Kidney (tissue), 14 donors: Measurements from ENCODE around the gene NEUROD4. TPM values are rescaled to one million over a fixed set of nuclear protein-coding genes. Genes with fewer than 3 reads are reported as not detected.

Source experiments
- DNase-seq, 5 donors: peaks; one replicate each; pipeline ENCODE4 v3.0.0-alpha.2; 2013 to 2020
- FAIRE-seq: peaks from 2 replicates; lab custom pipeline; 2012; peaks lifted over from hg19 to GRCh38; lab: Jason Lieb, UNC
- H3K27ac ChIP-seq, 2 donors: one replicate each; pipeline ENCODE4 v1.7.0; 2013; ENCODE audit warnings: low read depth in 2 of 2, low read length in 2 of 2, inconsistent platforms in 1 of 2
- H3K27me3 ChIP-seq: one replicate; pipeline ENCODE4 v1.7.1; 2013; ENCODE audit warnings: low read length, inconsistent platforms; ENCODE audit not compliant: control insufficient read depth, insufficient read depth
- H3K36me3 ChIP-seq, 3 donors: one replicate each; pipeline versions ENCODE4 v1.7.0 to v1.7.1; 2013; ENCODE audit warnings: low read length in 3 of 3, control low read depth in 1 of 3, inconsistent platforms in 1 of 3; ENCODE audit not compliant: insufficient read depth in 3 of 3, control insufficient read depth in 2 of 3
- H3K4me1 ChIP-seq, 3 donors: one replicate each; pipeline versions ENCODE4 v1.7.0 to v1.7.1; 2013; ENCODE audit warnings: low read length in 3 of 3, inconsistent platforms in 1 of 3, low read depth in 1 of 3; ENCODE audit not compliant: control insufficient read depth in 2 of 3, insufficient read depth in 2 of 3
- H3K4me3 ChIP-seq, 3 donors: one replicate each; pipeline versions ENCODE4 v1.7.0 to v1.8.1; 2013; ENCODE audit warnings: low read length in 3 of 3, control low read depth in 1 of 3, inconsistent platforms in 1 of 3
- H3K9ac ChIP-seq, 3 donors: one replicate each; pipeline versions ENCODE4 v1.7.0 to v1.7.1; 2013; ENCODE audit warnings: low read length in 3 of 3, control low read depth in 1 of 3, inconsistent platforms in 1 of 3
- H3K9me3 ChIP-seq, 3 donors: one replicate each; pipeline versions ENCODE4 v1.7.0 to v1.7.1; 2013; ENCODE audit warnings: low read length in 3 of 3, control low read depth in 1 of 3, inconsistent platforms in 1 of 3; ENCODE audit not compliant: control insufficient read depth in 2 of 3, insufficient read depth in 1 of 3
- intact Hi-C: fragments of 100-400 bp; cut with DNase I; formaldehyde crosslinking; loops from one replicate; pipeline ENCODE4 v1.11.1; 2022
- polyA plus RNA-seq: library from polyadenylated mRNA; stranded (reverse); fragments of 350-450 nt; fragmentation: Illumina TruSeq; extraction: RNeasy Lipid Tissue Mini Kit (QIAGEN cat#74804); gene quantifications from one replicate; pipeline ENCODE4 v1.2.3, GENCODE V29; 2014; ENCODE audit warnings: low read depth, low replicate concordance; ENCODE audit not compliant: insufficient read depth
- total RNA-seq: library from RNA; stranded (reverse); fragmentation: NEBNext Ultra II Directional; extraction: Animal tissue kit (Norgen Biotek cat#: 25700); gene quantifications from one replicate; pipeline ENCODE4 v1.2.1, GENCODE V29; 2021
- TF ChIP-seq, protein P1 (sequence below): IDR thresholded peaks from 3 replicates; pipeline ENCODE4 v1.5.1; 2012; ENCODE audit warnings: mild to moderate bottlenecking, moderate library complexity, borderline replicate concordance; ENCODE audit not compliant: insufficient read depth; ENCODE audit errors: extremely low read depth
- donor health status: control.
- donor health status: control.
- donor health status: control.
- donor health status: control.
- donor health status: control.
- donor health status: DM: yes; HTN: yes; CAD: no.
- donor health status: Normal renal cell carcinoma (clear cell type).

The NEUROD4 gene
- total and polyA plus RNA-seq, 2 donors from 2014 or later, result not detected

DNA sequence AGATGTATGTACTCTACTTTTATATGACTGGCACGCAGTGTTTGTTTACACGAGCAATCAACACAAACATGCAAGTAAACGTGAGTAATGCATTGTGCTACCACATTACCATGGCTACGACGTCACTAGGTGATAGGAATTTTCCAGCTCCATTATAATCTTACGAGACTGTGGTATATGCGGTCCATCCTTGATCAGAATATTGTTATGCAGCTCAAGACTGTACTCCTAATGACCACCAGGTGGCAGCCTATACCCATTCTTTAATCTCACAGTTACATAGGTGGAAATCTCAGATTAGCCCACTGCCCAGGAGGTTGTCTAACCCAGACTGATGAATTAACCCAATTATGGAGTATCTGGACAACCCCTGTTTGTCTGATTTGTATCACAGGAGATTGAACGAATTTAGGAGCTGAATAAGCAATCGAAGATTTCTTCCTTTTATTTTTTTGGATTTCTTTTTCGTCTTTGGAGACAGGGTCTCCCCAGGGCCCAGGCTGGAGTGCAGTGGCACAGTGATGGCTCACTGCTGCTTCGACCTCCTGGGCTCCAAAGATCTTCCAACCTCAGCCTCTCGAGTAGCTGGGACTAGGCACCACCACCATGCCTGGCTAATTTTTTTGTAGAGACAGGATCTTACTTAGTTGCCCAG is 26.5 kb upstream of the NEUROD4 start:
- DNase-seq (peak in 4 of 5 donors; percentile 50 to 84 (median 65)), FAIRE-seq (peak; percentile 76)
- Histone ChIP-seq H3K27ac (no peak overlapping the region), H3K27me3 (no peaks in the 10 kb centered on the region), H3K4me1 (no peaks in the 10 kb centered on the region), H3K36me3 (no peaks in the 10 kb centered on the region), H3K9me3 (no peaks in the 10 kb centered on the region), H3K4me3 (no peak overlapping the region), H3K9ac (no peak overlapping the region)
- intact Hi-C loops, result loop anchor here (10.0 kb wide), 1 partner anchor 81 kb away; no protein-coding TSS in a partner anchor
- TF ChIP-seq, protein P1, sequence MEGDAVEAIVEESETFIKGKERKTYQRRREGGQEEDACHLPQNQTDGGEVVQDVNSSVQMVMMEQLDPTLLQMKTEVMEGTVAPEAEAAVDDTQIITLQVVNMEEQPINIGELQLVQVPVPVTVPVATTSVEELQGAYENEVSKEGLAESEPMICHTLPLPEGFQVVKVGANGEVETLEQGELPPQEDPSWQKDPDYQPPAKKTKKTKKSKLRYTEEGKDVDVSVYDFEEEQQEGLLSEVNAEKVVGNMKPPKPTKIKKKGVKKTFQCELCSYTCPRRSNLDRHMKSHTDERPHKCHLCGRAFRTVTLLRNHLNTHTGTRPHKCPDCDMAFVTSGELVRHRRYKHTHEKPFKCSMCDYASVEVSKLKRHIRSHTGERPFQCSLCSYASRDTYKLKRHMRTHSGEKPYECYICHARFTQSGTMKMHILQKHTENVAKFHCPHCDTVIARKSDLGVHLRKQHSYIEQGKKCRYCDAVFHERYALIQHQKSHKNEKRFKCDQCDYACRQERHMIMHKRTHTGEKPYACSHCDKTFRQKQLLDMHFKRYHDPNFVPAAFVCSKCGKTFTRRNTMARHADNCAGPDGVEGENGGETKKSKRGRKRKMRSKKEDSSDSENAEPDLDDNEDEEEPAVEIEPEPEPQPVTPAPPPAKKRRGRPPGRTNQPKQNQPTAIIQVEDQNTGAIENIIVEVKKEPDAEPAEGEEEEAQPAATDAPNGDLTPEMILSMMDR, result peak; percentile 95

DNA sequence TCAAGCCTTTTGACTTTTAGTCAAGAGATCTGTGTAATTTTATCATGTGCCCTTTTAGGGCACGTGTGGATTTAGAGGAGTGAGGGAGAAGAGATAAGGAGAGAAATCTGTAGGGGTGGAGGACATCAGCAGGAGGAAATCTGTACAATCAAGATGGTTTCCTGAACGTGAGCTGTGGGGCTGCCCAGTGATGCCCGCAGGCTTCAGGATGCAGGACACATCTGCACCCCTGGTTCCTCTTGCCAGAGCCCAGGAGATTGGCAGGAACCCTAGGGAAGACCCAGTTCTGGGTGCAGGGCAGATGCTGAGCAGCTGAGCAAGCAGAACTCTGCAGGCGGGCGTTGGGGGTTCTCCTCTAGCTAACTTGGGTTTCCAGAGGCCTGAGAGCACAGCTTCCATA is 23.6 kb upstream of the NEUROD4 start:
- FAIRE-seq (no peak), DNase-seq (no peak)
- no peak overlapping the region for H3K9ac ChIP-seq
- H3K4me1 ChIP-seq, result no peaks in the 10 kb centered on the region
- TF ChIP-seq, protein P1, result no peak
- no peaks in the 10 kb centered on the region for H3K36me3 ChIP-seq
- H3K27ac ChIP-seq, result no peak overlapping the region
- intact Hi-C loops, result loop anchor here (10.0 kb wide), 1 partner anchor 79 kb away; no protein-coding TSS in a partner anchor
- H3K27me3 ChIP-seq, result no peaks in the 10 kb centered on the region
- H3K4me3 ChIP-seq, result no peak overlapping the region
- H3K9me3 ChIP-seq, result no peaks in the 10 kb centered on the region

DNA sequence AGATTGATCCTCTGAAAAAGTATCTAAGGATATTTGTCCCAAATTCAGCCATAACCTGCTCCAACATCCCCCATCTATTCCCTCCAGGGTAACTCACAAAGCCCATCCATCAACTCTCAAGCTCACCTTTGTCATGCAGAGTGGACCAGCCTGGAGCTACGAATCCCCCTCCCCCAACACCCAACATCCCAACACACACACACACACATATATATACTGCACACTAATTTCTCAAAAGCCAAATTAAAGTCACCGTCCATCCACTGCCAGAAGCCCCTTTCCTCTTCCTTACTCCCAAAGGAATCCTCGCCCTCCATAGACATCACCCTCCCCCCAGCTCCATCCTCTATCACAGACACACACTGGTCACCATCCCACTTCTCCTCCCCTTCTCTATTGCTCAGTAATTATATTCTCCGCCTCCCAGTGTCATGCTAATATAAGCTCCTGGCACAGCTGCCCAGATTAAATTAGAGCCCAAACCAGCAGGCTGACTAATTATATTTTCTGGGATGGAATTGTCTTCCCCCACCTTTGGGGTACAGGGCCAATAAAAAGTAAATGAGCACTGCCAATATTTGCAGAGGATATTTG is 21.7 kb upstream of the NEUROD4 start:
- intact Hi-C loops, result loop anchor here (10.0 kb wide), 1 partner anchor 77 kb away; no protein-coding TSS in a partner anchor
- Histone ChIP-seq H3K27ac (no peak overlapping the region), H3K36me3 (no peaks in the 10 kb centered on the region), H3K4me3 (no peak overlapping the region), H3K9ac (no peak overlapping the region), H3K4me1 (no peaks in the 10 kb centered on the region), H3K9me3 (no peaks in the 10 kb centered on the region), H3K27me3 (no peaks in the 10 kb centered on the region)
- FAIRE-seq, result no peak
- TF ChIP-seq, protein P1, result no peak
- no peak for DNase-seq
